ENCODE results near the gene RPL41.

Gene RPL41

GRCh38 chr12:56127888-56128669, 11.6 kb downstream of the RPL41 start, which contains the start of gene ESYT1:
Gene ESYT1, plus strand, starts transcription at chr12:56128267. Its CDS starts 53 bp downstream, at chr12:56128320.
- DNase-seq (ENCODE audit: low read depth in 3 of 3): peak; percentile 93 to 97 (median 97)

GRCh38 chr12:56128670-56129205, 12.3 kb downstream of the RPL41 start:
- no peak for DNase-seq (ENCODE audit: low read depth in 3 of 3)

GRCh38 chr12:56129206-56129941, 12.9 kb downstream of the RPL41 start:
- DNase-seq (ENCODE audit: low read depth in 3 of 3): peak in 2 of 3 experiments; percentile 44 to 73

- DNase-seq (ENCODE audit: low read depth in 3 of 3): no peak
Measured at GRCh38 chr12:56129942-56130495, 13.6 kb downstream of the RPL41 start.

- no peak for DNase-seq (ENCODE audit: low read depth in 3 of 3)
Measured at GRCh38 chr12:56130876-56131275, 14.4 kb downstream of the RPL41 start.

GRCh38 chr12:56134897-56135296, 18.5 kb downstream of the RPL41 start:
- no peak for DNase-seq (ENCODE audit: low read depth in 3 of 3)

- DNase-seq (ENCODE audit: low read depth in 3 of 3): no peak
Measured at GRCh38 chr12:56137853-56138571, 21.6 kb downstream of the RPL41 start.

- no peak for DNase-seq (ENCODE audit: low read depth in 3 of 3)
Measured at GRCh38 chr12:56141946-56142784, 25.7 kb downstream of the RPL41 start.

- no peak for DNase-seq (ENCODE audit: low read depth in 3 of 3)
Measured at GRCh38 chr12:56143217-56143616, 26.8 kb downstream of the RPL41 start.

GRCh38 chr12:56143870-56144269, 27.4 kb downstream of the RPL41 start:
- no peak for DNase-seq (ENCODE audit: low read depth in 3 of 3)

GRCh38 chr12:56145217-56145616, 28.8 kb downstream of the RPL41 start:
- no peak for DNase-seq (ENCODE audit: low read depth in 3 of 3)

- DNase-seq (ENCODE audit: low read depth in 3 of 3): no peak
Measured at GRCh38 chr12:56146492-56147460, 30.3 kb downstream of the RPL41 start.

- no peak for DNase-seq (ENCODE audit: low read depth in 3 of 3)
Measured at GRCh38 chr12:56150563-56150962, 34.1 kb downstream of the RPL41 start.

GRCh38 chr12:56151672-56152131, 35.3 kb downstream of the RPL41 start:
- DNase-seq (ENCODE audit: low read depth in 3 of 3): peak; percentile 41 to 67 (median 64)

GRCh38 chr12:56152132-56152755, 35.8 kb downstream of the RPL41 start, which contains the start of gene MYL6B:
Gene MYL6B, plus strand, starts transcription at chr12:56152587. Its CDS starts 1,332 bp downstream, at chr12:56153919.
- DNase-seq (ENCODE audit: low read depth in 3 of 3): peak; percentile 86 to 95 (median 90)

GRCh38 chr12:56152756-56153677, 36.6 kb downstream of the RPL41 start:
- no peak for DNase-seq (ENCODE audit: low read depth in 3 of 3)

- DNase-seq (ENCODE audit: low read depth in 3 of 3): no peak
Measured at GRCh38 chr12:56153678-56154065, 37.2 kb downstream of the RPL41 start.
